Glomerular visceral epithelial cell (primary cell): ENCODE measurements around the gene ABHD16B.
"Not testable (repeated sequence)": the region's sequence is repeated elsewhere in the genome, so short reads cannot be mapped to it uniquely, and the experiment has no call there.

Experiments used
- DNase-seq: peaks from one replicate; pipeline ENCODE4 v3.0.0-alpha.2; 2016; ENCODE audit errors: extremely low spot score

The ABHD16B gene

DNA sequence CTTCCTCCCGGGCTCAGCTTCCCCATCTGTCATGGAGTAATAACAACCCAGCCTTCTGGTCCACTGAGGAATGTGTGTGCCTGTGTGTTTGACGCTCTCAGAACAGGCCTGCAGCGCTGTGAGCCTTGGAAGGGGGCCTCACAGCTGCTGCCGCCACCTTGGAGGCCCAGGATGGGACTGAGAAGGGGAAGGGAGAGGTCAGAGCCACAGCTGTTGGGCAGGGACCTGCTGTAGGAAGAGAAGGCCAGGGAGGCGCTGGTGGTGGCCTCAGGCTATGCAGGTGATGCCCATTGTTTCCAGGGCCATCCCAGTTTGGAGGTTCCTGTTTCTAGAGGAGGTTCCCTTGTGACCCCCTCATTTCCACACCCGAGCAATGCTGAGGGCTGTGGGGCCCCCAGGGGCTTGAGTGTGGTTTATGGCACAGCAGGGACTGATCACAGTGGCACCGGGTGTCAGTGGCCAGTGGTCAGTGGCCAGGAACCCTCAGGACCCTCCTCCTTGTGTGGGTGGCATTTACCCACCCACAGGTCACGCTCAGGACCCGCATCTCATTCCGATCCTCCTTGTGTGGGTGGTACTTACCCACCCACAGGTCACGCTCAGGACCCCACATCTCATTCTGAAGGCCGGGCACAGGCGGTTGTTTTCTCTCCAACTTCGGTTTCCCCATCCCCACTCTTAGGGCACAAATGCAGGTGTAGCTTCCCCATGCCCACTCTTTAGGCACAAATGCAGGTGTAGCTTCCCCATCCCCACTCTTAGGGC is 17.8 kb downstream of the ABHD16B start:
- no peak for DNase-seq

DNA sequence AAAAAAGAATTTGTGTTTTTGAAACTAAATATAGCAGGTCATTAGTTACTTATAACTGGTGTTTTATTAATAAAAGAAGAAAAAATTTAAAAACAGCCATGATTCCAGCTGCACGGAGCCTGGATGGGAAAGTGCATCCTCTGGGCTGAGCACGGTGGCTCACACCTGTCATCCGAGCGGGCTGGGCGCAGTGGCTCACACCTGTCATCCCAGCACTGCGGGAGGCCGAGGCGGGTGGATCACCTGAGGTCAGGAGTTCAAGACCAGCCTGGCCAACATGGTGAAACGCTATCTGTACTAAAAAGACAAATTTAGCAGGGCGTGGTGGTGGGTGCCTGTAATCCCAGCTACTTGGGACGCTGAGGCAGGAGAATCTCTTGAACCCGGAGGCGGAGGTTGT is 19.6 kb downstream of the ABHD16B start:
- not testable (repeated sequence) for DNase-seq

DNA sequence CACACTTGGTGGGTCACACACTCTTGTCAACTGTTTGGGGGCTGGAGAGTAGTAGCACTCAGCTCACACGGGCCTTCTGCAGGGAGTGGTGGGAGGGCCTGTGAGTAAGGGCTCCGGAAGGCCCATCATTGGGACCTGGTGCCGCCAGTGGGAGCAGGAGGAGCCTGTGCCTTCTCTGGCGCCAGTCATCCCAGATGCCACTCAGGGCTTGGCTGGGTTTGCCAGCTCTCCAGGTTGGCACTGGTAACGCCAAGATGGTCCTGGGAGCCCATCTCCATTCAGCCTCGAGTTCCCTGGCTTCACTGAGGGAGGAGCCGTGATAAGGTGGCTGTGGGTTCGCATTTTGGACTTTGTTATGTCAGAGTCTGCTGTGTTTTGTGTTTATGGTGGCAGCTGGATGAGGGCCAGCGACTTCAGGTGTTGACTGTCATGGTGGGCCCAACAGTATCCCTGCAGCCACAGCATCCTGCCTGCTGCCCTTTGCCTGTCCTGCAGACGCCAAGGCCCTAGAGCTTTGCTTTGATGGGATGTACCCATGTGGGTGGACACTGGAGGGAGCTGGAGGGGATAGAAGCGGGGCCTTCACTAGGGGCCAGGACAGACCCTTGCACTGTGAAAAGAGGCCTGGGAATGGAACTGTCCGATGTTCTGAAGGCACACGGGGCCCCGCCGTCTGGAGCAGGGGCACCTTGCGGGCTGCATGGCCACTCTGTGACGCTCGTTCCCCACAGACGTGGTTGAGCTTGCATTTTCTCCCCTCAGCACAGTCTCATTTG is 20.3 kb downstream of the ABHD16B start:
- no peak for DNase-seq

DNA sequence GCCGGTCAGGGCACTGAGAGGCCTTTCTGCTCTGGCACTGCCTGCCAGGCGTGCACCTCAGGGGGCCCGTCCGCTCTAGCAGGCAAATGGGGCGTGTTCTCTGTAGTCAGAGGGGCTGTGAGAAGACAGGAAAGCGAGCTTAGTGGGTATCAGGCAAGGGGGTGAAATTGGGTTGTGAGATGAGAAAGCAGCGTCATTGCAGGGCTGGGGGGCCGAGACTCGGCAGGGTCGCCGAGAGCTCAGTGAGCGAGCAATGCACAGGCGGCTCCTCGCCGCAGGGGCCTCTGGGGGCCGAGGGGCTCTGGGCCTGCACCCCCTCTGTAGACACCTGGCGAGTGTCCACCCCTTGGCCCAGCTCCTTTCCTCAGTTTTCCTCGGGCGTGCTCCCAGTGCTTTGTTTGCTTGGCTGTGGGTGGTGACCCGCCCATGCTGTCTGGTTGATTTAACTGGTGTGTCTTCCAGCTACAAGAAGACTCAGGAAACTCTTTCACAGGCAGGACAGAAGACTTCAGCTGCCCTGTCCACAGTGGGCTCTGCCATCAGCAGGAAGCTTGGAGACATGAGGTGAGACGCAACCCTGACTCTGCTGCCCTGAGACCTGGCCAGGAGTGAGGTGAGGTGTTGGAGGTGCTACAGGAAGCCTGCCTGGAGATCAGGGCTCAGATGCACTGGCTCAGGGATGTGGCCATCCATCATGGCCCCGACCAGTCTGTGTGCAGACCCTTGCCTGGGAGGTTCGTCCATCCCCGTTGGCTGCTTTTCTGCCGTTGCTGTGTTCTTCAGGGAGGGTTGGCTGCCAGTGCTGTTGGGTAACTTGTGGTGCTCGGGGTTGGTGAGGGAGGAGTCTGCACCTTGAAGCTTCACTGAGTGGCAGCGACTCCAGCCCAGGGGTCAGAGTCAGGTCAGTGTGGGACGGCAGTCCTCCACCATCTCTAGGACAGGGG is 21.2 kb downstream of the ABHD16B start:
- DNase-seq = no peak

DNA sequence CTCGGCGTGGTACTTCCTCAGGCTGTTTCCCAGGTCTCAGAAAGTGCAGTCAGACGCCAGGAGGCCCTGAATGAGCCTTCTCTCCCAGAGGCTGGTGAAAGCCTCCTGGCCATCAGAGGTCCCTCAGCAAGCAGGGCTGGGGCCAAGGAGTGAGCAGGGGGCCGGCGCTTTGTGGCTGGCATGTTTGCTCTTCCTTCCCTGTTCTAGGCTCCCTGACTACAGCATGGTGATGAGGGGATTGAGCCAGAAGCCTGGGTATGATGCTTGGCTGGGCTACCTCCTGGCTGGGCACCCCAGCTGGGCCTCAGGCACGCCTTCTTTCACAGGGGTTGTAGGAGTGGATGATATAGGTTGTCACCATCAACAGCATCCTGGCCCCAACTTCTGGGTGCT is 21.9 kb downstream of the ABHD16B start:
- no peak for DNase-seq

DNA sequence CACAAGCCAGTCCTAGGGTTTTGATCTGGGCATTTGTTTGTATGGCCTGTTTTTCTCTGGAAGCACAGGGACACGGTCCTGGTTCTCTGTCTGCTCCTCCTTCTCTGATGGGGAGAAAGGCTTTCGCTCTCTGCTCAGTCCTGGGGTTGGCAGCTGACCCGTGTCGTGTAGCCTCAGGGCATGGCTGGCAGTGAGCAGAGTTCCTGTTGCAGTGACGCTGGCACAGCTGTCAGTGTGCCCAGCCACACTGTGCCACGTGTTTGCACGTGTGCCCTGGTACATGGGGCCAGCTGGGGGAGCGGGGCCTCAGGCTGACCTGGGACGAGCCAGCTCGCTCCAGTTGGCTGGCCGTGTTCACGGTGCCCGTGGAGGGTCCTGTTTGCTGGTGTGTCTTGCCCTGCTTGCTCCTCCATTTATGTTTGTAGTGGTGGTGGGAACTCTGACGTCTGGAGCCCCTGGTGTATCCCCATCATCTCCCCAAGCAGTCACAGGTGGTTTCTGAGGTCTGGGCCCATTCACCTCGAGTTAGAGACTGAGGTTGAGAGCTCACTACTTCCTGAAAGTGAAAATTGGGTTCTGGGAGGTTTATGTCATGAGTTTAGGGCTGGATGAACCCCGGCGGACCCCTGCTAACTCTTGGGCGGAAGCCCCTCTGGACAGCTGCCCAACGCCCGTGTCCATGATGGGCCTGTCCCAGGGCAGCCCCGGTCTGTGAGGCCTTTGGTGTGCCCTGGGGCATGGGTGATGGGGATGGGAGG is 23.4 kb downstream of the ABHD16B start:
- no peak for DNase-seq

DNA sequence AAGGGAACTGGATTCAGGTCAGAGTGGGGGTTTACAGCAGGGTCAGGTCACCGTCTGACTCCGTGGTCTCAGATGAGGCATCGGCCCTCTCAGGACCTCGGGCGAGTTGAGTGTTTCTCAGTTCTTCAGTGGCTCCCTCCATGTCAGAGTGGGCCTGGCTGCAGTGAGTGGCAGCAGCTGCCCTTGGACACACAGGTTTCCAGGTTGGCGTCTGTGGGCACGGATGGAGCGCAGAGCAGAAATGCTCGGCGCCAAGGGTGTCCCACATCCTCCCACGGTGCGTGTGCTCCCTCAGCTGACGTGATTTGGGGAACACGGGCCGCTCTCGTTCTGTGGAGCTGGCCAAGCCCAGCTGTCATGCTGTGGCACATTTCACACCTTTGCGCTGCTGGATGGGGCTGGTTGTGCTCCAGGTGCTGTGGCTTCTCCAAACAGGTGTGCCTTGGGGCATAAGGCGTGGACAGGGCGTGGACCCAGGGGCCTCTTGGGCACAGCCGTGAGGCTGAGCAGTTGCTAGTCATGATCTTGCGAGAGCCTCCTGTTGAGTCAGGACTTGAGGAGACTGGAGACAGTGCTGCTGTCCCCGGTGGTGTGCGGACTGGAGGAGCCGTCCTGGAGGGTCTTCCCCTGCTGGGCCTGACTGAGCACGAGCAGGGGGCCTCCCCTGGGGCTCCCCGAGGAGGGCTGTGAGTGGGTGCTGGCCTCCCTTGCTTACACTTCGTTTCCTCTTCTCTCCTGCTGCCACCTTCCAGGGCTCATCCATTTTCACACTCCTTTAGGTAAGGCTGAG is 24.2 kb downstream of the ABHD16B start:
- no peak for DNase-seq

DNA sequence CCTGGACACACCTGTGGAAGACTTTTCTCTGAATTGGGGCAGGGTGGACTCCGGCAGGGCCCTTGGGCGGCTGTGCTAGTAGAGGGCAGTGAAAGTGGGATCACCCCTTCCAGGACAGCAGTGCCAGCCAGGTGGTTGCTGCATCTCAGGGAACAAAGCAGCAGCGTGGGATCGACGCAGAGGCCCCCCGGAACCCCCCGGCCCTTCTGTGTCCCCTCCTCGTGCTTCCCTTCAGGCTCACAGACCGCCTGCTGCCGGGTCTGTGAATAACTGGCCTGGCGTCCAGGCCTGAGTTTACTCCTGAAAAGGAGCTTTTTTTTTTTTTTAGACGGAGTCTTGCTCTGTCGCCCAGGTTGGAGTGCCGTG is 24.7 kb downstream of the ABHD16B start:
- no peak for DNase-seq

DNA sequence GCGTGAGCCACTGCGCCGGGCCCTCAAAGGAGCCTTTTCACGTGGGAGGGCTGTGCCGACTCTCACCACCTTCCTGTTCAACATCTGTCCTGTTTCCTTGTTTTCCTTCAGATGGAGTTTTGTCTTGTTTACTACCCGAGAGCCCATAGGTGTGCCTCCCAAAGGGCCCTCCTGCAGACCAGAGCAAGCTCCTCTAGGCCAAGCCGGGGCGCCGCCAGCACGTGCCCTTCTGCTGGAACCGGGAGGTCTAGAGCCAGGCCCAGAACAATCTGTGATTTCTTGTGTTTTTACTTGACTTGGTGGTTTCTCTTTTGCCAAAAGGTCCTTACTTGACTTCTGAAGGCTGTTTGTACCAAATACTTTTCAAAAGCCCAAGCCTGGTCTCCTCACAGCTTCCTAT is 25.6 kb downstream of the ABHD16B start:
- no peak for DNase-seq

DNA sequence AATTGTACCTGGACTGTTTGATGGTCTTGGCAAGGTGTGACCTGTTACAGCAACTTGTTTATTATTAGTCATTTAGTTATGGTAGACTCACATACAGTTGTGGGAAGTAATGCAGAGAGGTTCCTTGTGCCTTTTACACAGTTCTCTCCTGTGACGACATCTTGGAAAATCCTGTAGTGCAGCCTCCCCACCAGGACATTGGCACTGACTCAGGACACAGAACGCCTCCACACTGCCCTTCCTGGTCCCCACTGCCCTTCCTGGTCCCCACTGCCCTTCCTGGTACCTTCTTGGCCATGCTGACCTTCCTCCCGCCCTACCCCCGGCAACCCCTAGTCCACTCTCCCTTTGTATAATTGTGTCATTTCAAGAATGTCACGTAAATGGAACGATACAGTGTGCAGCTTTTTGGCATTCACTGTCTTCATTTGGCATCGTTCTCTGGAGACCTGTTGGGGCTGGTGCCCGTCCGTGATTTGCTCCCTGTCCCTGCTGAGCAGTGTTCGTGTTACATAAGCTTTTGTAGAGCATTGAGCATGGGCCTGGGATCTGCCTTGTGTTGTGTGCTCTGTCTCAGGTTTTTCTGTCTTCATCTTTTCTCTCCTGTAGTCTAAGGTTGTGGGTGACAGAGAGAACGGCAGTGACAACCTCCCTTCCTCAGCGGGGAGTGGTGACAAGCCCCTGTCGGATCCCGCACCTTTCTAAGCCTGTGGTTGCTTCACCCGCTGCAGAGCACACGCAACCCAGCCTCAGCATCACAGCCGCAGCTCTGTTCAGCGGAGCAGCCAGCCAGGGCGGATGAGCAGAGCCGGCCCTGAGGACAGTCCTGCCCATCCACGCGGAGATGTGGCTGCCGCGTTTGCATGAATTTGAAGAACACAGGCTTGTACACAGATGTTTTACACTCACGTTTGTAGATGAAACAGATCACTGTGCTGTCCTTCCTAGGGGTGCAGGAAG is 28.2 kb downstream of the ABHD16B start:
- no peak for DNase-seq

DNA sequence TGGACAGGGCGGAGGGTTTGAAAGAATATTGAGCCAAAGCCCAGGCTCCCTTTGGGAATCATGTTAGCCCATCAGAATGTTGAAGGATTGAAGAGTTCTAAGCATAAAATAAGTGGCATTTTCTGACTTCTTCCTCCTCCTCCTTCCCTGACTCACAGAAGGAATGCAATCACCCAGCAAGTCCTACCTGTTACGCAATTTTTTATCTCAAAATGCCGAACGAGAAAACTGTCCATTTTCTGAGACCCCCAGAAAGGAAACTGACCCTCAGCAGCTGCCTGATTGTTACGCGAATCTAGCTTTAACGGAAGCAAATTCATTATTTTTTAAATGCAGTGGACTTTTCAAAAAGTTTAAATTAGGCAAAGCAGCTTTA is 28.9 kb downstream of the ABHD16B start:
- DNase-seq = no peak

DNA sequence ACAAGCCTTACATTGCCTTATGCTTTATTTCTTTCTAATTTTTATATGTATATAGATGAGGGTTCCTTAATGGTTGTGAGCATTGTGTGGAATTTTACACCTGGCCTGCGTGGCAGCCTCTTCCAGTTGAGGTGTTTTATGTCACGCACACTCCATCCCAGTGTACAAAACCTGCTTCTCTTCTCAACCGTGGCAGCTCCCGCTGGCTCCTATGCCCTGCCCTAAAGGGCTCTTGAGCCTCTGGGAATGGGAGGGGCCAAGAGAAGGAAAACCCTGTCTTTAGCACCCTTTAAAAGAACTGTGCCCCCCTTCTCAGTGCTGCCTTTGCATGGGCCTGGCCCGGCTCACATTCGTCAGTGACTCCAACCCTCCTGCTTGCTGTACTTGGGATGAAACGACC is 29.3 kb downstream of the ABHD16B start:
- DNase-seq = no peak

DNA sequence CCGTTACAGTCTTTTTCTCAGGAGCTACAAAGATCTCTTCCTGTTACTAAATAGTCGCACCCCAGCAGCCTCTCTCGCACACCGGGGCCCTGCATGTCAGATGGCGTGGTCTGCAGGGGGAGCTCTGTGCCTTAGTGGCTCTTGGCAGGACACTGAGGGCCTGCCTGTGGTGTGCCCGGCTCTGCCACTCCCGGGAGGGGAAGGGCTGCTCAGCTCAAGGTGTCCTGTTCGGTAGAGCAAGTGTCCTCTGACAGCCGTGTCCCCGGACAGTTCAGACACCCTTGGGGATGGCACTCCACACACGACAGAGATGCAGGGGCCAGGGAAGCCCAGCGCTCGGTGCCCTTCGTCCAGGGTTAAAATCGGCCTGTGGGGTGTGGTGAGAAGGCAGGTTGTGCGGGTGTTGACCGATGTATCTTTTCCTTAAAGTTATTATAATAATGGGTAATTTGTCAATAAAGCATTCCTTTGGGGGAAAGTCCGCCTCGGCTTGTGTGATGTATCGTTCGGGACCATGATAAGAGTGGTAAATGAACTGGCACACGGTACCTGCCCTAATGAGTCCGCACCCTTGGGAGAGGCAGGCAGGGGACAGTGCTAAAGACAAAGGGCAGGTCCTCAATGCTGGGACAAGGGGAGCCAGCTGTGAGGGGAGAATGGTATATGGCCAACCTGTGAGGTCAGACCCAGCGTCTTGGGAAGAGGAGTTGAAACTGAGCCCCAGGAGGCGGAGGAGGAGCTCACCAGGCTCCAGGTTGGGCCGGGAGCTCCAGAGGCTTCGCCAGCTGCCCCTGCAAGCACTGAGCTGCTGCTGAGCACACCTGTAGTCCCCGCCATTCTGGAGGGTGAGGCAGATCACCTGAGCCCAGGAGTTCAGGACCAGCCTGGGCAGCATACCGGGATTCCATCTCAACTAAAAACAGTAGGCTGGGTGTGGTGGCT is 30.0 kb downstream of the ABHD16B start:
- DNase-seq = no peak

DNA sequence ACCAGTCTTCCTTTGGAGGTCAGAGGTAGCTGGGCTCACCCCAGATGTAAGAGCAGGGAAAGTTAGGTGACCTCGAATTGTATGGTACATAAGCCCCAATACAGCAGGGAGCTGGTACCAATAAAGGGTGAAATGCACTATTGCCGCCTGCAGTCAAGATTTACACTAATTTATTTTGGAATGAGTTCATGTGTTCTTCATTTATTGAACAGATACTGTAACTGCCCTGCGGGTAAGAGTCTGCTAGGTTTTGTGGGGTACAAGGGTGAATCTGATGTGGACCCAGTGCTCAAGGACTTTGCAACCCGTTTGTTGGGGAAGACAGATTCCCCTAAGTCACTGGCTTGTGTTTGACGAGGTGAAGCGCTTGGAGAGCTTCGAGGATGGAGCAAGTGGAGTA is 31.1 kb downstream of the ABHD16B start:
- no peak for DNase-seq

DNA sequence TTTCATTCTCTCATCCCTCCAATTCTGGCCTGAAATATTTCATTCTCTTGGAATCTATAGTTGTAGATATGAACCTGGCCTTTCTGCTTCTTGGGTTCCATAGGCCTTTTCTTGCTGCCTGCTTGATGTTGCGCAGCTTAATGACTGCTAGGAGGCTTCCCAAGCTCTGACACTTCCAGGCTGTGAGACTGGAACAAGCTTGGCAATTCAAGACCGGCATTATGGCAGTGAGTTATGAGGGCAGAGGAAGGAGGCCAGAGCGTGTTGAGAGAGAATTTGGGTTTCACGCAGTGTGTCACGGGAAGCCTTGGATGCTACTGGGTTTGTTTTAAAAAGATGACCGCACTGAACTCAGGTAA is 32.7 kb downstream of the ABHD16B start:
- no peak for DNase-seq

DNA sequence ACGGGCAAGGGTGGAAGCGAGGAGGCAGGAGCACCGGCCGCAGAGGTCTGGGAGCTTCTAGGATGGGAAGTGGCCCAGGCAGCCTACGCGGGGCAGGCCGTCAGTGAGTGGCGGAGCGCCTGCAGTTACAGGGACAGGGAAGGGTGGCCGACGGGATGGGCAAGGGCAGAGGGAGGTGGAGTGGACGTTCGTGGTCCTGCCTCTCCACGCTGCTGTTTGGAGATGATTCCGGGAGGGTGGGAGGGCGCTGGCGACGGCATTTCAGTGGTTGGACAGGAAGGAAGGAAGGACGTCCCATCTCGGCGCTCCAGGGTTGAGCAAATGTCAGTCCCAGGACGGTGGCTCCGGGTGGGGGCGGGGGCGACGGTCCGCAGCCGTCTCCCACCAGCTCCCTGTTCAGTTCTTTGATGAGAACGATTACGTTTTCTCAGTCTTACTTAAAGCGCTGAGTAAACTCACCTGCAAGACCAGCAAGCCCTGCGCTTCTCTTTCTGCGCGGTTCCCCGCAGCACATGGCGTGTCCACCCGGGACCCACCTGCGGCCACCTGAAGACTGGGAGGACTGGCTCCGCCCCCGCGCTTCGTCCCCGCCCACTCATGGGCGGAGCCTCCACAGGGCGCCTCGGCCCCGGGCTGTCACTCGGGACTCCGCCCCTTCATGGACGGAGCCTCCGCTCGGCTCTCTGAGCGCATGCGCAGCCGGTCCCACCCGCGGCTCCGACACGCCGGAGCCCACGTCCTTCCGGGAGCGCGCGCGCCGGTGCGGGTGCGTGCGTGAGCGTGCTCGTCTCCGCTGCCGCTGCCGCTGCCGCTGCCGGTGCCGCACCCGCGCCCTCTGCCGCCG is 33.3 kb downstream of the ABHD16B start, which contains the start of gene DNAJC5:
Gene DNAJC5 (plus strand): TSS at position 769 of the 844 bp plus-strand sequence. CDS start 33,220 bp downstream, outside the sequence.
- peak; percentile 98 for DNase-seq

DNA sequence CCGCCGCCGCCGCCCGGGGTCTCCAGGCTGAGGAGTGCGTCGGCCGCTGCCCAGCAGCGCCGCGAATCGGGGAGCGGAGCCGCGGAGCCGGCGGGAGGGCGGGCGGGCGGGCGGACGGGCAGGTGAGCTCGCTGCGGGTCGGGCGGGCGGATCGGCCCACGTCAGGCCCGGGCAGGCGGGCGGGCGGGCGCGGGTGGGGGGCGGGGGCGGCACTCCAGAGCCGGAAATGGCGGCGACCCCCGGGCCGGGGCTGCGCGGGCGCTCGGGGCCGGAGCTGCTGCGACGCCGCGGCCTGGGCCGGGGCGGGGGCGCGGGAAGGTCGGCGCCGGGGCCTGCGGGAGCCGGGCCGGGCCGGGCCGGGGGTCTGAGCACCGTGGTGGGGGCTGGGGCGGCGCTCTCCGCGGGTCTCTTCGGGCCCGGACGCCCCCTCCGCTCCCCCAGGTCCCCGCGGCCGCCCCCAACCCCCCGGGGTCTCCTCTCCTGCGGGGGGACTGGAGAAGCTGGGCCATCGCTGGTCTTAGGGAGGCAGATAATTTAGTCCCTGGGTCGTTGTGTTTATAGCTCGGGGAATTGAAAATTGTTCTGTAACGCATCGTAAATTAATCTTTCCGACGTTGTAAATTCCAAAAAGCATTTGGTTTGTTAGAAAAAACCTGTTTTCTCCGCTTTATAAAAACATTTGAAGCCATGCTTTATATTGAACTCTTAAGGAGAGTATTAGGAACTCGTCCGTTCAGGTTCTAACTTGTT is 34.1 kb downstream of the ABHD16B start:
- no peak for DNase-seq
